Activated CD4-positive, CD25-positive, alpha-beta regulatory T cell (primary cell): ENCODE results near the gene TBC1D4.
"Not testable (repeated sequence)": the region's sequence is repeated elsewhere in the genome, so short reads cannot be mapped to it uniquely, and the experiment has no call there.

Source experiments
- DNase-seq, 4 experiments: peaks; one replicate each; lab custom pipeline; 2025; lab: John Stamatoyannopoulos, UW

Gene TBC1D4

DNA sequence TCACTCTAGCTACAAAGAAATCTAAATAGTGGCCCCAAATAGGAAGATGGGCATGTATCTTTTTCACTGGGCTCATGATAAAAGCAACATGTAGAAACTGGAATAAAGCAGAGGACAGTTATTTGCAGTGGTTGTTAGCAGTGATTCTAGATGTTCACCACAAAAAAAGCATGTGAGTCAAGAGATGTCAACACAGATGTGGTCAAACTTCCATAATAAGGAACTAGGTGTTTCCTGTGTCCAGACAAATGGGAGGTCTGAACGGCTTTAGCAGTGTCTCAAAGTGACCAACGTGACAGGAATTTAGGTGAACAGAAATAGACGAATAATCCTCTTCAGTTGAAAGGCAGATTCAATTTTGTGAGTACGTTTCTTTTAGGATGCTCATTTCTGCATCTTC lies 162.7 kb downstream of the TBC1D4 start:
- DNase-seq = no peak

- DNase-seq = peak in 1 of 4 experiments; percentile 2
Observed at GRCh38 chr13:75318138-75318833, 163.7 kb downstream of the TBC1D4 start.

- no peak for DNase-seq
Observed at GRCh38 chr13:75316427-75316826, 165.5 kb downstream of the TBC1D4 start.

GRCh38 chr13:75312884-75313520 lies 169.0 kb downstream of the TBC1D4 start:
- DNase-seq = peak; percentile 2 to 23 (median 10)

- DNase-seq = no peak
Observed at GRCh38 chr13:75309981-75310580, 171.9 kb downstream of the TBC1D4 start.

DNA sequence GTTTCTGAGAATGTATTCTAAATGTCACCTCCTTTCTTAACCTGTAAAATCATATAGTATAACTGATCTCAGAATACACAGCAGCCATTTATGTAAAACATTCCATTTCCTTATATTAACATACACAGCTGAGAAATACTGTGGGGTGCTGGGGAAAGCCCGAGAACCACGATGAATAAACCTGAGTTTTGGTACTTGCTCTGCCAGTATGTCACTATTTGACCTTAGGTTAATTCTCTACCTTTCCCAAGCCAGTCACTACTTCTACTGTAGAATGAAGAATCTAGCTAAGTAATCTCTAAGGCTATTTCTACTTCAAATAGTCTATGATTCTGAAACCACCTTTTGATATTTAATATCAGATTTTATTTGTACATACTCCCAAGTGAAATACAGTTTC lies 173.7 kb downstream of the TBC1D4 start:
- peak in 1 of 4 experiments; percentile 4 for DNase-seq

DNA sequence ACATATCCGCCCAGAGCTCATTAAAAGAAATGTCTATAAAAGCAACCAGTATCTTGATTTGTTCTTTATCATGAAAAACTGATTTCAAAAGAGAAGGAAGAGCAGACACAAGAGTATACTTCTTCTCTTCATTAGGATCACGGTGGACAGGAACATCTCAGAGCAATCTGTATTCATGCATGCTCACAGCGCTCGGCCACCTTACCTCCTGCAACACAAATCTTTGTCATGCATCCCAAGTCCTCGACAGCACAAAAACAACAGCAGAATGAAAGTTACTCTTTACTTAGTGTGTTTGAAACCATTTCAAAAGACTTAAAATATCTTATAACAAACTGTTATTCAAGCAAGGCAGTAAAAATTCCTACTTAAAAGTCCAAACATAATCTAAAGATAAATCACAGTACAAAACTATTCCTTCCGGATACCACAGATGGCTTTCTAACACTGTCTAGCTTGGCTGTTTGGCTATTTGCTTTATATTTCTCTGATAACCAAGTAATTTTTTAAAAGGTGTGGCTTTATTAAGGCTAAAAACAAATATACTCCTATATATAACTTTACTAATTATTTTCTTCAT lies 174.5 kb downstream of the TBC1D4 start:
- DNase-seq = no peak

GRCh38 chr13:75306967-75307366 lies 175.0 kb downstream of the TBC1D4 start:
- DNase-seq = not testable (repeated sequence)

DNA sequence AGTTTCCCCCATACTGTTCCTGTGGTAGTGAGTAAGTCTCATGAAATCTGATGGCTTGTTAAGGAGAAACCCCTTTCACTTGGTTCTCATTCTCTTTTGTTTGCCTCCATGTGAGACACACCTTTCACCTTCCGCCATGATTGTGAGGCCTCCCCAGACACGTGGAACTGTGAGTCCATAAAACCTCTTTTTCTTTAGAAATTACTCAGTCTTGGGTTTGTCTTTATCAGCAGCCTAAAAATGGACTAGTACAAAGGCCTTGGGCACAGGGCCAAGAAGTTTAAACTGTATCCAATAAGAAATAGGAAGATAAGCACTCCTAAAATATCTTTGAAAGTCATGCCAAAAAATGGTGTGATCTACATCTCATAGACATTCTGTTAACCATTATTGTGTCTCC lies 176.9 kb downstream of the TBC1D4 start:
- DNase-seq = no peak

- DNase-seq = no peak
Observed at GRCh38 chr13:75303263-75303662, 178.7 kb downstream of the TBC1D4 start.

DNA sequence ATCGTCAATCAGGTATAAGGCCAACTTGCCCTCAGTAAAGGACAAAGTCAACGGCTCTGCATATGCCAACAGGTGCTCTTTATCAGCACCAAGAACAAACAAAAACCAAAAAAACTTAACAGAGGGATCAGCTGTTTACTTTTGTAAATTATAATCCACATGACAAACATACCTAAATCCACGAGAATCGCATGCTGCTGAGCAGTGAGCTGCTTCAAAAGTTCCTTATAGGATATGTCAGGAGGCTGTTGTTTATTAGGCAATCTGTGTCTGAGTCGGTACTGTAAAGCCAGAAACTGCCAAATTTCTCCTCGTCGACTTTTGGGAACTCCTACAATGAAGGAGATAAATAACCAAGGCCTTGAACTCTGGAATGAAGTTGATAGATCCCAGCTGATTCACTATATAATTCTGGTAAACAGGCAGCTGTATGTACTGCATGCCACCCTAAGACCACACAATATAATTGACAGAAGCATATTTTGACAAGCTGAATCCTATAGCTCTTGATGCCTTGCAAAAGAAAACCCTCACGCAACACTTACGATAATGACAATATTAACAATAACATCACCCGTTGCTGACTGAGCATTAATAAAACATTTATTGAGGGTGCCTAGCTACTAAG lies 179.8 kb downstream of the TBC1D4 start:
- no peak for DNase-seq

GRCh38 chr13:75299913-75300862 lies 181.8 kb downstream of the TBC1D4 start:
- DNase-seq = no peak

DNA sequence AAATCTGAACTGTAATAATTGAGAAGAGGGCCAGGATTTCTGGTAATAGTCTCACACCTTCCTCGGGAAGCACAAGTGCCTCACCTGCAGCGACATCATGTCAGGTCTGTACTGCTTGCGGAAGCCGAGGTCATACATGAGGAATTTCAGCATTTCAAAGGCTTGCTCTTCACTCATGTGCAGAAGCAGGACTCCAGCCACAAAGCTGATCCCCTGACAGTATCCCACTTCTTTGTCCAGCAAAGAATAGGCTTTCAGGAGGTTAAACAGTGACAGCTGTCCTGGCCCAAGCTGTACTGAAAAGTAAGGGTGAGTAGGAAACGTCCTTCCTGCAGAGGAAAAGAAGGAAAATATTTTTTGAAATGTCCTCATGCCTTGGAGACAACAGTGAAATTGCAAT lies 182.7 kb downstream of the TBC1D4 start:
- DNase-seq = no peak

DNA sequence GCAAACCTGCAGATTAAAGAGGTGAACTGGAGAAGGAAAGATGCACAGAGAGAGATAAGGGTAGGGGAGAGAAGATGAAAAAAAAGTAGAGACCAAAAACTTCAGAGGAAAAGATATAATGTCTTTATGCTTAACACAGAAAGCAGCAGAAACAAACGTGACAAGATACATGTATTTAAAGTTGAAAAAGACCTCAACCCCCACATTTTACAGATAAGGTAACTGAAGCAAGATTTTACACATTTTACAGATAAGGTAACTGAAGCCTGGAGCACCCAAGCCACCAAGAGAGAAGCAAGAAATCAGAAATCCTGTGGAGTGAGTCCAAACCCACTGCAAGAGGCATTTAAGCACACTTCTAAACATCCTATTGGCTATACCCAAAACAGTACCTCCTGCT lies 185.3 kb downstream of the TBC1D4 start:
- no peak for DNase-seq

GRCh38 chr13:75295201-75295600 lies 186.8 kb downstream of the TBC1D4 start:
- no peak for DNase-seq

GRCh38 chr13:75294110-75294509 lies 187.9 kb downstream of the TBC1D4 start:
- no peak for DNase-seq

DNA sequence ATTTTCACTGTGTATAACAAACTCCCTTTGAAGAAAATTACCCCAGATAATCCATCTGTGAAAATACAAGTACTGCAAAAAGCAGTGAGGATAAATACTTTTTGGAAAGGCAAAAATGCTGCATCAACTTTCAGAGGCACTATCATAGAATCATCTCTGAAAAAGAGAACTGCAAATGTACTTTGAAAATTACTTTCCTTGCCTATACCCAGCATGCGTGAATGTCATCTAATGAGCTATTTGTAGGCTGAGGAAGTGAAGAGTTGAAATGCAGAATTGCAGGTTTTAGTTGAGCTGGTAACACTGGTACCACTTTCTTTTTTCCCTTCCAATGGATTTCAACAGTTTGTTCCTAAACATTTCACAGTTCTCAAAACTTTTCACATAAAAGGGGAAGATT lies 196.7 kb downstream of the TBC1D4 start:
- DNase-seq = no peak

- DNase-seq = no peak
Observed at GRCh38 chr13:75279834-75280369, 202.1 kb downstream of the TBC1D4 start.

DNA sequence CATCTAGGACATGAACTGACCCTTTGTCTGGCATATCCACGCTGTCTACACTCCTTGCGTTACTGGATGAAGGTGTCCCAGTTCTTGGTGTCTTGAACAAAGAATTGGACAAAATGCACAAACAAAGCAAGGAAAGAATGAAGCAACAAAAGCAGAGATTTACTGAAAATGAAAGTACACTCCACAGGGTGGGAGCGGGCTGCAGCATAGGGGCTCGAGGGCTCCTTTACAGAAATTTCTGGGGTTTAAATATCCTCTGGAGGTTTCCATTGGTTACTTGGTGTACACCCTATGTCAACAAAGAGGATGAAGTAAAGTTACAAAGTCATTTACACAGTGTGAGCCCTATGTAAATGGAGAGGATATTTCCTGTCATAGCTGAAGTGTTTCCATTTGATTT lies 208.3 kb downstream of the TBC1D4 start:
- DNase-seq = not testable (repeated sequence)

DNA sequence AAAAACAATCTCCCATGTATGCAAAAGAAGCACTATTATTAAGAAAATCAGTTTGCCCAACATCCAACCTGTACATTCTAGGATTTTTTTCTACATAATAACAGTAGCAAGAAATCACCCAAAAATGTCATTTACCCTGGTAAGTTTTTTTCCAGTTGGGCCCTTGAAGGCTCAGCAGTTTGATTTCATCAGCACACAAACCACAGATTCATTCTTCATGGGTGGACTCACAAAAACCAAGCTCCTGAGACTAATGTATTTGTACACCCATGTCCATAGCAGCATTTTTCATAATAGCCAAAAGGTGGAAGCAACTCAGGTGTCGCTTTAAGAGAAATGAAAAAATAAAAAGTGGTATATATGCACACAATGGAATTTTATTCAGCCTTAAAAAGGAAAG lies 210.1 kb downstream of the TBC1D4 start:
- DNase-seq = no peak

DNA sequence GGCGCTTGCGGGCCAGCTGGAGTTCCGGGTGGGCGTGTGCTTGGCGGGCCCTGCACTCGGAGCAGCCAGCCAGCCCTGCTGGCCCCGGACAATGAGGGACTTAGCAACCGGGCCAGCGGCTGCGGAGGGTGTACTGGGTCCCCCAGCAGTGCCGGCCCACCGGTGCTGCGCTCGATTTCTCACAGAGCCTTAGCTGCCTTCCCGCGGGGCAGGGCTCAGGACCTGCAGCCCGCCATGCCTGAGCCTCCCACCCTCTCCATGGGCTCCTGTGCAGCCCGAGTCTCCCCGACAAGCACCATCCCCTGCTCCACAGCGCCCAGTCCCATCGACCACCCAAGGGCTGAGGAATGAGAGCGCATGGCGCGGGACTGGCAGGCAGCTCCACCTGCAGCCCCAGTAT lies 213.5 kb downstream of the TBC1D4 start:
- DNase-seq = not testable (repeated sequence)
